ENCODE results near the gene CABP1. TPM values are rescaled to one million over a fixed set of nuclear protein-coding genes. Genes with fewer than 3 reads are reported as not detected.
A peak's percentile ranks its signal among the peaks of the same experiment; 100 is the strongest.

CABP1 gene
- total RNA-seq, 2 experiments from 2014 or later = not detected

- CTCF ChIA-PET = interaction anchor here (0.6 to 3.4 kb wide), 3 partner anchors 21 to 420 kb away, joined by 4 to 14 read pairs (median 7); no protein-coding TSS in a partner anchor
- no peak overlapping the region for H3K27ac Mint-ChIP-seq
- no peak for DNase-seq
- no peaks in the 10 kb centered on the region for H3K27me3 Mint-ChIP-seq (ENCODE audit: low read depth)
- no peak overlapping the region for H3K4me3 Mint-ChIP-seq
- peaks cover 8% of the 10 kb centered on the region for H3K36me3 Mint-ChIP-seq (ENCODE audit: low read depth)
- H3K4me1 Mint-ChIP-seq (ENCODE audit: low read depth) = peaks cover 49% of the 10 kb centered on the region
- intact Hi-C loops (cut with micrococcal nuclease) = no loop called here
- H3K9me3 Mint-ChIP-seq = no peaks in the 10 kb centered on the region
These were observed 49.6 kb downstream of the CABP1 start for GRCh38 chr12:120690083-120690450.

GRCh38 chr12:120690978-120691377 is 50.6 kb downstream of the CABP1 start:
- peaks cover 45% of the 10 kb centered on the region for H3K4me1 Mint-ChIP-seq (ENCODE audit: low read depth)
- DNase-seq = no peak
- no peak overlapping the region for H3K27ac Mint-ChIP-seq
- no peaks in the 10 kb centered on the region for H3K9me3 Mint-ChIP-seq
- H3K4me3 Mint-ChIP-seq = no peak overlapping the region
- H3K36me3 Mint-ChIP-seq (ENCODE audit: low read depth) = peaks cover 12% of the 10 kb centered on the region
- intact Hi-C loops (cut with micrococcal nuclease) = no loop called here
- H3K27me3 Mint-ChIP-seq (ENCODE audit: low read depth) = no peaks in the 10 kb centered on the region
- CTCF ChIA-PET = interaction anchor here (1.9 kb wide), 1 partner anchor 20 kb away, joined by 7 read pairs; no protein-coding TSS in a partner anchor

GRCh38 chr12:120692524-120693033 is 52.2 kb downstream of the CABP1 start:
- intact Hi-C loops (cut with micrococcal nuclease) = no loop called here
- Mint-ChIP-seq H3K9me3 (no peaks in the 10 kb centered on the region), H3K4me1 (ENCODE audit: low read depth) (peaks cover 45% of the 10 kb centered on the region), H3K27me3 (ENCODE audit: low read depth) (no peaks in the 10 kb centered on the region), H3K4me3 (no peak overlapping the region), H3K36me3 (ENCODE audit: low read depth) (peaks cover 22% of the 10 kb centered on the region), H3K27ac (peak overlapping the region; percentile 1)
- CTCF ChIA-PET = no interaction called here
- no peak for DNase-seq

DNA sequence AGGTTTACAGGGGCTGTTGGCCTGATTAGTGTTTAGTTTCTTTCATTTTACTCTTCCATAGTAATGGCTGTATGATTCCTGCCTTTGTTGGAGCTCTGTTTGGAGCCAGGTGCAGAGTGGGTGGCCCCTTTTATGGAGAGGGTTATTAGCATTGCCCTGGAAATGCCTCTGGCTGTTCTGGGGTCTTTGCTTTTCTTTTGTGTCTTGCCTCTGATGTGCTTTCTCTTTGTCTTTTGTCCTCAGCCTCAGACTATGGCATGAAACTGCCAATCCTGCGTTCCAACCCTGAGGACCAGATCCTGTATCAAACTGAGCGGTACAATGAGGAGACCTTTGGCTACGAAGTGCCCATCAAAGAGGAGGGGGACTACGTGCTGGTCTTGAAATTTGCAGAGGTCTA is 53.4 kb downstream of the CABP1 start:
- H3K4me1 Mint-ChIP-seq (ENCODE audit: low read depth) = peaks cover 37% of the 10 kb centered on the region
- no peaks in the 10 kb centered on the region for H3K27me3 Mint-ChIP-seq (ENCODE audit: low read depth)
- H3K27ac Mint-ChIP-seq = no peak overlapping the region
- DNase-seq = no peak
- H3K4me3 Mint-ChIP-seq = no peak overlapping the region
- H3K9me3 Mint-ChIP-seq = no peaks in the 10 kb centered on the region
- peaks cover 25% of the 10 kb centered on the region for H3K36me3 Mint-ChIP-seq (ENCODE audit: low read depth)
- intact Hi-C loops (cut with micrococcal nuclease) = no loop called here
- CTCF ChIA-PET = interaction anchor here (1.0 kb wide), 1 partner anchor 45 kb away, joined by 4 read pairs; no protein-coding TSS in a partner anchor

DNA sequence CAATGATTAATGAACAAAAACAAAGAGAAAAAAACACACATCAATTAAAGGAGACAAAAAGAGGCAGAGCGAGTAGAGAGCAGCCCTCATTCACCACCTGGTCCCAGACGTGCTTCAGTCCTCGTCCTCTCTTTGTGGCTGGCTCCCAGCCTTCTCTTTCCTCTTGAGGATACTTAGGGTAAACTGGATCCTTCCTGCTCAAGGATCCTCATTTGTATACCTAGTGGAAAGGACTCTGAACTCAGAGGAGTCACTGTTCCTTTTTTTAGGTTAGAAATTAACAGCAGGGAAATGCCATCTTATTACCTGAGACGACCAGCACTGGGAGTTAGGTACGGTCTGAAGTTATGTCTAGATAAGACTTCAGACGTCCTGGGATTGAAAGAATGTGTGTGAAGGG is 56.2 kb downstream of the CABP1 start:
- intact Hi-C loops (cut with micrococcal nuclease) = no loop called here
- Mint-ChIP-seq H3K27me3 (ENCODE audit: low read depth) (no peaks in the 10 kb centered on the region), H3K4me1 (ENCODE audit: low read depth) (peaks cover 13% of the 10 kb centered on the region), H3K4me3 (no peak overlapping the region), H3K27ac (no peak overlapping the region), H3K36me3 (ENCODE audit: low read depth) (peaks cover 30% of the 10 kb centered on the region), H3K9me3 (no peaks in the 10 kb centered on the region)
- no peak for DNase-seq
- CTCF ChIA-PET = no interaction called here

GRCh38 chr12:120697344-120697743 is 56.9 kb downstream of the CABP1 start:
- H3K27me3 Mint-ChIP-seq (ENCODE audit: low read depth) = no peaks in the 10 kb centered on the region
- H3K36me3 Mint-ChIP-seq (ENCODE audit: low read depth) = peaks cover 33% of the 10 kb centered on the region
- peaks cover 8% of the 10 kb centered on the region for H3K4me1 Mint-ChIP-seq (ENCODE audit: low read depth)
- no peak for DNase-seq
- H3K4me3 Mint-ChIP-seq = no peak overlapping the region
- H3K27ac Mint-ChIP-seq = no peak overlapping the region
- no peaks in the 10 kb centered on the region for H3K9me3 Mint-ChIP-seq
- intact Hi-C loops (cut with micrococcal nuclease) = no loop called here
- CTCF ChIA-PET = interaction anchor here (0.9 to 1.8 kb wide), 4 partner anchors 48 to 114 kb away, joined by 4 to 6 read pairs (median 4); no protein-coding TSS in a partner anchor

- no peak for DNase-seq
- H3K4me1 Mint-ChIP-seq (ENCODE audit: low read depth) = no peaks in the 10 kb centered on the region
- H3K9me3 Mint-ChIP-seq = no peaks in the 10 kb centered on the region
- H3K27ac Mint-ChIP-seq = no peak overlapping the region
- no peaks in the 10 kb centered on the region for H3K27me3 Mint-ChIP-seq (ENCODE audit: low read depth)
- intact Hi-C loops (cut with micrococcal nuclease) = no loop called here
- H3K4me3 Mint-ChIP-seq = no peak overlapping the region
- peaks cover 34% of the 10 kb centered on the region for H3K36me3 Mint-ChIP-seq (ENCODE audit: low read depth)
- CTCF ChIA-PET = interaction anchor here (0.9 to 1.8 kb wide), 4 partner anchors 49 to 116 kb away, joined by 4 to 6 read pairs (median 4); no protein-coding TSS in a partner anchor
These were observed 58.2 kb downstream of the CABP1 start for GRCh38 chr12:120698665-120699064.

GRCh38 chr12:120699553-120699952 is 59.1 kb downstream of the CABP1 start:
- DNase-seq = no peak
- intact Hi-C loops (cut with micrococcal nuclease) = no loop called here
- CTCF ChIA-PET = interaction anchor here (0.6 kb wide), 1 partner anchor 53 kb away, joined by 3 read pairs; no protein-coding TSS in a partner anchor
- H3K27me3 Mint-ChIP-seq (ENCODE audit: low read depth) = no peaks in the 10 kb centered on the region
- H3K36me3 Mint-ChIP-seq (ENCODE audit: low read depth) = peaks cover 35% of the 10 kb centered on the region
- no peak overlapping the region for H3K27ac Mint-ChIP-seq
- no peaks in the 10 kb centered on the region for H3K4me1 Mint-ChIP-seq (ENCODE audit: low read depth)
- H3K4me3 Mint-ChIP-seq = no peak overlapping the region
- no peaks in the 10 kb centered on the region for H3K9me3 Mint-ChIP-seq

GRCh38 chr12:120700886-120701285 is 60.5 kb downstream of the CABP1 start:
- DNase-seq = no peak
- intact Hi-C loops (cut with micrococcal nuclease) = no loop called here
- CTCF ChIA-PET = interaction anchor here (2.2 kb wide), 1 partner anchor 54 kb away, joined by 7 read pairs; no protein-coding TSS in a partner anchor
- H3K36me3 Mint-ChIP-seq (ENCODE audit: low read depth) = peaks cover 28% of the 10 kb centered on the region
- H3K9me3 Mint-ChIP-seq = no peaks in the 10 kb centered on the region
- H3K4me3 Mint-ChIP-seq = no peak overlapping the region
- no peak overlapping the region for H3K27ac Mint-ChIP-seq
- H3K27me3 Mint-ChIP-seq (ENCODE audit: low read depth) = no peaks in the 10 kb centered on the region
- H3K4me1 Mint-ChIP-seq (ENCODE audit: low read depth) = no peaks in the 10 kb centered on the region

DNA sequence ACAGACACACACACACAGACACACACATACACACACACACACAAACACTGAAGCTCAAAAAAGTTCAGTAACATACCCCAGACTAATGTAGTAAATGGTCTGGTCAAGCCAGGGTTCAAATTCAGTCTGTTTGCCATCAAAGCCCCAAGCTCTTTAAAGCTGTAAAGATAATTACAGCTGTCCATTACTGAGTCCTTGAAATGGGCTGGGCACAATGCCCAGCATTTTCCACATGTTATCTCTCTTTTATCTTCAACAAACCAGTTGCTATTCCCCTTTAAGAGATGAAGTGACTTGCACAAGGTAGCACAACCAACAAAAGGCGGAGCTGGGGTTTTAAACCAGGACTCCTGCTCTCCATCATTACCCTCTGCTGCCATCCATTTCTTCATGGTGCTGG is 62.2 kb downstream of the CABP1 start:
- no peaks in the 10 kb centered on the region for H3K4me1 Mint-ChIP-seq (ENCODE audit: low read depth)
- H3K9me3 Mint-ChIP-seq = no peaks in the 10 kb centered on the region
- no peak overlapping the region for H3K4me3 Mint-ChIP-seq
- H3K27ac Mint-ChIP-seq = no peak overlapping the region
- no peaks in the 10 kb centered on the region for H3K27me3 Mint-ChIP-seq (ENCODE audit: low read depth)
- peaks cover 17% of the 10 kb centered on the region for H3K36me3 Mint-ChIP-seq (ENCODE audit: low read depth)
- DNase-seq = no peak
- intact Hi-C loops (cut with micrococcal nuclease) = no loop called here
- CTCF ChIA-PET = interaction anchor here (0.5 to 2.2 kb wide), 5 partner anchors 53 to 501 kb away, joined by 3 to 7 read pairs (median 3); no protein-coding TSS in a partner anchor

GRCh38 chr12:120703311-120703942 is 63.0 kb downstream of the CABP1 start:
- H3K9me3 Mint-ChIP-seq = no peaks in the 10 kb centered on the region
- CTCF ChIA-PET = interaction anchor here (1.1 kb wide), 1 partner anchor 121 kb away, joined by 3 read pairs; no protein-coding TSS in a partner anchor
- intact Hi-C loops (cut with micrococcal nuclease) = no loop called here
- DNase-seq = no peak
- peaks cover 15% of the 10 kb centered on the region for H3K36me3 Mint-ChIP-seq (ENCODE audit: low read depth)
- no peak overlapping the region for H3K27ac Mint-ChIP-seq
- no peaks in the 10 kb centered on the region for H3K4me1 Mint-ChIP-seq (ENCODE audit: low read depth)
- no peaks in the 10 kb centered on the region for H3K27me3 Mint-ChIP-seq (ENCODE audit: low read depth)
- no peak overlapping the region for H3K4me3 Mint-ChIP-seq

- CTCF ChIA-PET = interaction anchor here (1.6 kb wide), 1 partner anchor 56 kb away, joined by 5 read pairs; no protein-coding TSS in a partner anchor
- Mint-ChIP-seq H3K27me3 (ENCODE audit: low read depth) (no peaks in the 10 kb centered on the region), H3K4me1 (ENCODE audit: low read depth) (peaks cover 5% of the 10 kb centered on the region), H3K9me3 (no peaks in the 10 kb centered on the region), H3K36me3 (ENCODE audit: low read depth) (peaks cover 10% of the 10 kb centered on the region), H3K27ac (no peak overlapping the region), H3K4me3 (no peak overlapping the region)
- no peak for DNase-seq
- intact Hi-C loops (cut with micrococcal nuclease) = no loop called here
These were observed 65.2 kb downstream of the CABP1 start for GRCh38 chr12:120705618-120706017.

DNA sequence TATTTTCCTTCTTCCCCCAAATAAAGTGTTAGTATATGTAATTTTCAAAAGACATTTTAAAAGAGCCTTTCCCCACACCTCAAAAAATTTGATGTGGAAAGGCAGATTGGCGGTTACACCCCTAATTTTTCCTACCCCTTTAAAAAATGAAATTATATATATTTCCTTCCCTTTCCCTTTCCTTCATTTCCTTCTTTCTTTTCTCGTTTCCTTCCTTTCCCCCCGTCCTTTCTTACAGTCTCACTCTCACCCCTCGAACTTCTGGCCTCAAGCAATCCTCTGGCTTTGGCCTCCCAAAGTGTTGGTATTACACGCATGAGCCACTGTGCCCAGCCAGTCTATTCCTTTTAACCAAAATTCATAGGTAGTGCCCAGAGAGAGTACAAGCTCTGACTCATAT is 65.6 kb downstream of the CABP1 start:
- H3K4me1 Mint-ChIP-seq (ENCODE audit: low read depth) = peaks cover 5% of the 10 kb centered on the region
- H3K36me3 Mint-ChIP-seq (ENCODE audit: low read depth) = peaks cover 9% of the 10 kb centered on the region
- no peaks in the 10 kb centered on the region for H3K27me3 Mint-ChIP-seq (ENCODE audit: low read depth)
- H3K9me3 Mint-ChIP-seq = no peaks in the 10 kb centered on the region
- intact Hi-C loops (cut with micrococcal nuclease) = no loop called here
- no peak overlapping the region for H3K4me3 Mint-ChIP-seq
- CTCF ChIA-PET = interaction anchor here (1.6 kb wide), 1 partner anchor 56 kb away, joined by 5 read pairs; no protein-coding TSS in a partner anchor
- no peak overlapping the region for H3K27ac Mint-ChIP-seq
- DNase-seq = no peak
